ENCODE measurements around the gene EMSY. TPM values are rescaled to one million over a fixed set of nuclear protein-coding genes. Genes with fewer than 3 reads are reported as not detected.
A peak's percentile ranks its signal among the peaks of the same experiment; 100 is the strongest.

EMSY gene
- total and polyA plus RNA-seq, 2 of the 8 experiments (the other 6 are each of a cell fraction or from before 2014, with no cell fraction given) = 29.6 to 34.6 TPM

DNA sequence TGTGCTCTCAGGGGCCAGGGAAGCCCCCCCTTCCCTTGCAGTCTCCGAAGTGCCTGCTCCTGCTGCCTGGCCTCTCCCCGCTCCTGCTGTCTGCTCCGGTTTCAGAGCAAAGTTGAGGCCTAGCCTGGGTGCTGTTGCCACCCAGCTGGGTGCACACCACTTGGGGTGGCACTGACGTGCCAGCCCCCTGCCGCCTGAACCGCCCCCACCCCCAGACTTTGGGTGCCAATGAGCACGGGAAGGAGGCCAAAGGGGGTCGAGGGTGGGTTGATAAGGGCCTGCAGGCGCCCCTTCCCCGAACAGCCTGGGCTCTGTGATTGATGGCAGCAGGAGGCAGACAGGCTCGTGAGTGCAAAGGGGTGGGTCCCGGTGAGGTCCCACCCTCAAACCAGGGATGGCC is 48.2 kb downstream of the EMSY start:
- H4K20me1 ChIP-seq (replicated peaks in 1 of 2; ENCODE audit: control insufficient read depth in 1 of 2, insufficient read depth in 2 of 2, low read length in 2 of 2) = peaks cover 0 to 4% of the 10 kb centered on the region in 2 experiments
- FAIRE-seq (no peak), DNase-seq (ENCODE audit: low read depth in 1 of 2, low spot score in 2 of 2) (no peak)
- H4K8ac ChIP-seq (ENCODE audit: extremely low read depth, insufficient read depth, low read length) = 0 out of 2 replicates have a peak overlapping the region, but pooled peaks have one; percentile 59
- H3K56ac ChIP-seq (replicated peaks; ENCODE audit: insufficient read length, low read depth, low read length) = no peak overlapping the region
- H3K79me2 ChIP-seq (ENCODE audit: control insufficient read depth in 1 of 2, insufficient read depth in 2 of 2, low read length in 2 of 2) = peaks cover 0 to 1% of the 10 kb centered on the region in 2 experiments; a peak in 2 of 4 replicates
- no peak overlapping the region for H3K18ac ChIP-seq (ENCODE audit: extremely low read depth, low read length)
- ChIA-PET CTCF (ENCODE audit: partially characterized antibody) (interaction anchor here (0.9 to 2.4 kb wide), 7 partner anchors 11 to 163 kb away, joined by 3 to 16 read pairs (median 3); no protein-coding TSS in a partner anchor), POLR2A (ENCODE audit: partially characterized antibody) (interaction anchor here (1.2 kb wide), 1 partner anchor 51 kb away, joined by 4 read pairs; no protein-coding TSS in a partner anchor)
- H3K27me3 ChIP-seq (replicated peaks in 1 of 4; ENCODE audit: control insufficient read depth in 3 of 4, extremely low read depth in 1 of 4, insufficient read depth in 3 of 4, low read length in 3 of 4) = no peaks in the 10 kb centered on the region
- no peak overlapping the region for H2BK12ac ChIP-seq (ENCODE audit: low read depth, low read length)
- no peaks in the 10 kb centered on the region for H3K4me1 ChIP-seq (replicated peaks in 1 of 4; ENCODE audit: control insufficient read depth in 3 of 4, insufficient read depth in 4 of 4, low read length in 3 of 4)
- H3K9ac ChIP-seq (replicated peaks in 1 of 4; ENCODE audit: extremely low read depth in 1 of 4, low read depth in 3 of 4, low read length in 3 of 4) = no peak overlapping the region
- H2BK15ac ChIP-seq (ENCODE audit: low read length) = no peak overlapping the region
- no peak overlapping the region for H3K4ac ChIP-seq (replicated peaks; ENCODE audit: insufficient read length, low read depth, low read length)
- no peak overlapping the region for H4K91ac ChIP-seq (replicated peaks; ENCODE audit: insufficient read length, low read length)
- no peak for TF ChIP-seq YY1 (IDR thresholded peaks at IDR 0.05; ENCODE audit: low read depth, low read length)
- no peak for TF ChIP-seq NRF1 (IDR thresholded peaks at IDR 0.05; ENCODE audit: low read depth, low read length)
- no peak for TF ChIP-seq HDAC2 (IDR thresholded peaks at IDR 0.05; ENCODE audit: borderline replicate concordance in 1 of 2, low read depth in 2 of 2, low read length in 2 of 2)
- TF ChIP-seq KDM4A (IDR thresholded peaks at IDR 0.05; ENCODE audit: low read depth, low read length, severe bottlenecking) = no peak
- TF ChIP-seq JUN (IDR thresholded peaks at IDR 0.05; ENCODE audit: low read depth, low read length) = no peak
- no peak for TF ChIP-seq PHF8 (conservative IDR thresholded peaks at IDR 0.05; ENCODE audit: low read depth, low read length)
- TF ChIP-seq BCL11A (IDR thresholded peaks at IDR 0.05; ENCODE audit: low read depth in 2 of 2, low read length in 2 of 2) = no peak
- TF ChIP-seq SIRT6 (IDR thresholded peaks at IDR 0.05; ENCODE audit: low read length) = no peak
- no peak for TF ChIP-seq RBBP5 (IDR thresholded peaks at IDR 0.05; ENCODE audit: borderline replicate concordance, low read depth, low read length)
- no peak for TF ChIP-seq POLR2AphosphoS5 (IDR thresholded peaks at IDR 0.05; ENCODE audit: low read depth, low read length)
- no peak for TF ChIP-seq BRCA1 (IDR thresholded peaks at IDR 0.05; ENCODE audit: low read depth, low read length)
- no peak overlapping the region for H3K4me3 ChIP-seq (ENCODE audit: extremely low read depth in 1 of 4, insufficient read depth in 2 of 4, low read depth in 3 of 4, low read length in 4 of 4)
- no peak overlapping the region for H3K27ac ChIP-seq (ENCODE audit: low read depth, low read length)
- H3K79me1 ChIP-seq (ENCODE audit: low read depth, low read length) = no peaks in the 10 kb centered on the region
- no peak overlapping the region for H4K5ac ChIP-seq (ENCODE audit: insufficient read length, low read depth, low read length)
- H3K36me3 ChIP-seq (ENCODE audit: control insufficient read depth in 2 of 4, insufficient read depth in 4 of 4, low read length in 3 of 4) = peaks cover 3 to 15% (median 5%) of the 10 kb centered on the region in 4 experiments; a peak in 6 of 8 replicates
- no peak overlapping the region for H3K14ac ChIP-seq (ENCODE audit: insufficient read length)
- H2BK20ac ChIP-seq (ENCODE audit: low read length) = no peak overlapping the region
- WGBS, 2 experiments (ENCODE audit: extremely low coverage in 1 of 2, insufficient coverage in 1 of 2, insufficient read length in 1 of 2, insufficient replicate concordance in 2 of 2, low coverage in 1 of 2, low lambda C conversion rate in 2 of 2, missing lambda C conversion rate in 1 of 2) = 95% methylated on average over 10 of the region's 12 CpGs; no CpG with 5 or more reads in 1 of the 2 experiments
- H3K9me3 ChIP-seq (ENCODE audit: insufficient read depth in 2 of 2, low read depth in 1 of 2, low read length in 1 of 2) = no peaks in the 10 kb centered on the region
- no peak overlapping the region for H3K4me2 ChIP-seq (ENCODE audit: insufficient read depth in 1 of 2, low read depth in 2 of 2, low read length in 2 of 2)
- no peak overlapping the region for H2AK5ac ChIP-seq (ENCODE audit: low read depth, low read length)
- H3K23me2 ChIP-seq (ENCODE audit: low read depth, low read length) = no peaks in the 10 kb centered on the region
- H2BK5ac ChIP-seq (ENCODE audit: low read depth, low read length) = no peak overlapping the region; the same call in 1 of the 2 replicates
- H3K23ac ChIP-seq (ENCODE audit: insufficient read length) = no peak overlapping the region
- H2AFZ ChIP-seq (ENCODE audit: low read length) = no peak overlapping the region
- no peak overlapping the region for H2BK120ac ChIP-seq (replicated peaks; ENCODE audit: low read depth, low read length)
